A673 (cell line): Measurements from ENCODE around the gene FAM151A. TPM values are rescaled to one million over a fixed set of nuclear protein-coding genes. Genes with fewer than 3 reads are reported as not detected.

Experiments
- BruUV-seq: library from RNA; stranded (reverse); fragments of 400-500 nt; replicated peaks from 2 replicates; lab custom pipeline; 2021; lab: Mats Ljungman, UMichigan
- CTCF ChIA-PET: fragments of 300-600 bp; sonication (Branson Sonifier 250); formaldehyde crosslinking; loops from one replicate; lab custom pipeline; 2022; ENCODE audit warnings: antibody characterized with exemption; lab: Charles Lee
- POLR2A ChIA-PET: fragments of 300-600 bp; sonication (Branson Sonifier 250); formaldehyde crosslinking; loops from one replicate; lab custom pipeline; 2022; ENCODE audit warnings: antibody characterized with exemption; ENCODE audit not compliant: low non-redundant PET; lab: Charles Lee
- DNase-seq: peaks from one replicate; pipeline ENCODE4 v3.0.0-alpha.2; 2015; ENCODE audit warnings: low spot score
- H3K27ac ChIP-seq: fragments of 200-600 bp; sonication (generic); 2 replicates; pipeline ENCODE4 v1.5.1; 2016; ENCODE audit warnings: mixed run types, low read depth, mild to moderate bottlenecking, mixed read lengths, antibody characterized with exemption, low read length; ENCODE audit not compliant: poor library complexity, severe bottlenecking
- H3K27me3 ChIP-seq: fragments of 200-600 bp; sonication (generic); replicated peaks from 2 replicates; pipeline ENCODE4 v1.6.1; 2017; ENCODE audit warnings: mixed run types, low read depth, mild to moderate bottlenecking, mixed read lengths, antibody characterized with exemption, low read length; ENCODE audit not compliant: insufficient read depth, poor library complexity
- H3K36me3 ChIP-seq: fragments of 200-600 bp; sonication (generic); 2 replicates; pipeline ENCODE4 v1.6.1; 2016; ENCODE audit warnings: mixed run types, mild to moderate bottlenecking, mixed read lengths, antibody characterized with exemption, low read length; ENCODE audit not compliant: insufficient read depth, poor library complexity, severe bottlenecking
- H3K4me1 ChIP-seq: fragments of 200-600 bp; sonication (generic); 2 replicates; pipeline ENCODE4 v1.6.1; 2017; ENCODE audit warnings: mixed run types, mild to moderate bottlenecking, mixed read lengths, antibody characterized with exemption, low read length; ENCODE audit not compliant: insufficient read depth, poor library complexity, severe bottlenecking
- H3K4me3 ChIP-seq: fragments of 200-600 bp; sonication (generic); 2 replicates; pipeline ENCODE4 v1.5.1; 2016; ENCODE audit warnings: low read depth, mixed run types, mild to moderate bottlenecking, mixed read lengths, low read length; ENCODE audit not compliant: poor library complexity, severe bottlenecking
- H3K9me3 ChIP-seq: fragments of 200-600 bp; sonication (generic); 2 replicates; pipeline ENCODE4 v1.6.1; 2016; ENCODE audit warnings: mixed run types, low read depth, mild to moderate bottlenecking, mixed read lengths, antibody characterized with exemption, low read length; ENCODE audit not compliant: poor library complexity, severe bottlenecking
- CTCF ChIP-seq: fragments of 300-800, 200-600 bp; sonication (generic); conservative IDR thresholded peaks from 2 replicates; pipeline ENCODE4 v1.5.1; 2017; ENCODE audit warnings: low read depth, mild to moderate bottlenecking, antibody characterized with exemption, low read length, moderate library complexity, mixed read lengths
- EZH2 ChIP-seq: fragments of 200-600 bp; sonication (generic); IDR thresholded peaks from 2 replicates; pipeline ENCODE4 v1.6.1; 2017; ENCODE audit warnings: borderline replicate concordance, low read depth, mild to moderate bottlenecking, mixed read lengths, antibody characterized with exemption, low read length; ENCODE audit not compliant: poor library complexity, severe bottlenecking
- intact Hi-C: fragments of 100-400 bp; cut with micrococcal nuclease; formaldehyde crosslinking; loops from one replicate; pipeline ENCODE4 v1.10.0; 2022; ENCODE audit not compliant: unreplicated experiment
- total RNA-seq: library from RNA; stranded (reverse); gene quantifications from 2 replicates; pipeline ENCODE4 v1.2.3, GENCODE V29; 2021

The FAM151A gene
- total RNA-seq, 1 experiment from 2014 or later: not detected

DNA sequence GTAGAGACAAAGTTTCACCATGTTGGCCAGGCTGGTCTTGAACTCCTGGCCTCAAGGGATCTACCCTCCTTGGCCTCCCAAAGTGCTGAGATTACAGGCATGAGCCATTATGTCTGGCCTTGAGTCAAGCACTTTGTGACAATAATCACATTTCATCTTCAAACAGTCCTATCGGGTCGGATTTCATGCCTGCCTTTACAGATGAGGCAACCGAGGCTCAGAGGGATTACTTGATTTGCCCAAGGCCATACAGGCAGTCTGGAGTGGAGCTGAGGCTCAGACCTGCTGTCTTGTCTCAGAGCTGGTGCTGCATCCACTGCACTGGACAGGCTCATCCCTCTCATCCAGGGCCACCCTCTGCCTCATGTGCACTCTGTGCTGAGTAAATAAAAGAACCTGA is 26.6 kb downstream of the FAM151A start:
- DNase-seq: peak; percentile 29
- H3K9me3 ChIP-seq: no peaks in the 10 kb centered on the region
- ChIA-PET CTCF (no interaction called here), POLR2A (no interaction called here)
- TF ChIP-seq EZH2 (no peak), CTCF (no peak)
- no peaks in the 10 kb centered on the region for H3K36me3 ChIP-seq
- H3K4me1 ChIP-seq: peaks cover 5% of the 10 kb centered on the region
- intact Hi-C loops: no loop called here
- H3K4me3 ChIP-seq: no peak overlapping the region
- no TSS peak for BruUV-seq
- no peak overlapping the region for H3K27ac ChIP-seq
- H3K27me3 ChIP-seq: no peaks in the 10 kb centered on the region

GRCh38 chr1:54595956-54596498 is 27.3 kb downstream of the FAM151A start:
- no TSS peak for BruUV-seq
- H3K36me3 ChIP-seq: no peaks in the 10 kb centered on the region
- no peak for TF ChIP-seq CTCF
- no peak for TF ChIP-seq EZH2
- no peaks in the 10 kb centered on the region for H3K27me3 ChIP-seq
- ChIA-PET POLR2A (no interaction called here), CTCF (no interaction called here)
- no peak overlapping the region for H3K27ac ChIP-seq
- H3K4me3 ChIP-seq: no peak overlapping the region
- peaks cover 5% of the 10 kb centered on the region for H3K4me1 ChIP-seq
- intact Hi-C loops: no loop called here
- H3K9me3 ChIP-seq: no peaks in the 10 kb centered on the region
- DNase-seq: no peak

DNA sequence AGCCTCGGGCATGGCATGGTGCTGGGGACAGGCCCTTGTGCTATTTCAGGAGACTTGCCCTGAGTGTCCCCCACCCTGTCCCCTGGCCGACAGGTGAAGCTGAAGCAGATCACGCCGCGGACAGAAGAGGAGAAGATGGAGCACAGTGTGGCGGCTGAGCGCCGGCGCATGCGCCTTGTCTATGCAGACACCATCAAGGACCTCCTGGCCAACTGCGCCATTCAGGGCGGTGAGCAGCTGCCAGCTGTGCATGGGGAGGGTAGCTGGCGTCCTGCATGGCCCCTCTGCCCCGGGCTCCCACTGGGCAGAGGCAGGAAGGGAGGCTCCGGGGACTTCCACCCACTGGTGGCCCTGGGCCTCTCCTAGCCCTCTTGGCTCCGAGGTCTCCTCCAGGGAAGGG is 28.9 kb downstream of the FAM151A start:
- Histone ChIP-seq H3K4me1 (peaks cover 5% of the 10 kb centered on the region), H3K9me3 (no peaks in the 10 kb centered on the region), H3K27me3 (no peaks in the 10 kb centered on the region), H3K27ac (no peak overlapping the region), H3K4me3 (no peak overlapping the region), H3K36me3 (no peaks in the 10 kb centered on the region)
- TF ChIP-seq EZH2 (no peak), CTCF (no peak)
- intact Hi-C loops: no loop called here
- CTCF ChIA-PET: no interaction called here
- no peak for DNase-seq
- no TSS peak for BruUV-seq
- POLR2A ChIA-PET: no interaction called here
